Parathyroid adenoma (tissue), 2 donors: ENCODE data around the gene GSTA3.

Source experiments
- H2AFZ ChIP-seq: fragments of 300-600 bp; sonication (generic); one replicate; pipeline ENCODE4 v1.7.0; 2017; ENCODE audit warnings: antibody characterized with exemption, mild to moderate bottlenecking
- H3K27ac ChIP-seq: fragments of 300-600 bp; sonication (generic); one replicate; pipeline ENCODE4 v1.7.0; 2017
- H3K27me3 ChIP-seq: fragments of 300-600 bp; sonication (generic); one replicate; pipeline ENCODE4 v1.7.0; 2017; ENCODE audit warnings: low read length; ENCODE audit not compliant: control insufficient read depth, insufficient read depth
- H3K36me3 ChIP-seq: fragments of 300-600 bp; sonication (generic); one replicate; pipeline ENCODE4 v1.7.0; 2017; ENCODE audit warnings: low read length; ENCODE audit not compliant: control insufficient read depth, insufficient read depth
- H3K4me1 ChIP-seq: fragments of 300-600 bp; sonication (generic); one replicate; pipeline ENCODE4 v1.7.0; 2017; ENCODE audit warnings: control low read depth
- H3K4me2 ChIP-seq: fragments of 300-600 bp; sonication (generic); one replicate; pipeline ENCODE4 v1.7.0; 2017; ENCODE audit warnings: low read length
- H3K4me3 ChIP-seq: fragments of 300-600 bp; sonication (generic); one replicate; pipeline ENCODE4 v1.7.0; 2017; ENCODE audit warnings: low read depth, low read length
- H3K79me2 ChIP-seq: fragments of 300-600 bp; sonication (generic); one replicate; pipeline ENCODE4 v1.7.0; 2017; ENCODE audit warnings: control low read depth
- H3K9ac ChIP-seq: fragments of 300-600 bp; sonication (generic); one replicate; pipeline ENCODE4 v1.7.0; 2017; ENCODE audit warnings: mild to moderate bottlenecking
- H3K9me3 ChIP-seq: fragments of 300-600 bp; sonication (generic); one replicate; pipeline ENCODE4 v1.7.0; 2017; ENCODE audit warnings: low read length; ENCODE audit not compliant: control insufficient read depth
- CTCF ChIP-seq: fragments of 300-600 bp; sonication (generic); IDR thresholded peaks from one replicate; pipeline ENCODE4 v1.7.0; 2017; ENCODE audit warnings: antibody characterized with exemption, mild to moderate bottlenecking
- donor health status: primary hyperparathyroidism.

GSTA3 gene

GRCh38 chr6:52890018-52890417, 19.5 kb downstream of the GSTA3 start:
- H3K36me3 ChIP-seq: no peaks in the 10 kb centered on the region
- TF ChIP-seq CTCF: no peak
- H2AFZ ChIP-seq: no peak overlapping the region

GRCh38 chr6:52887910-52888524, 21.5 kb downstream of the GSTA3 start:
- Histone ChIP-seq H3K27me3 (no peaks in the 10 kb centered on the region), H3K27ac (no peak overlapping the region), H2AFZ (no peak overlapping the region), H3K36me3 (no peaks in the 10 kb centered on the region), H3K4me2 (no peak overlapping the region), H3K4me1 (peaks cover 11% of the 10 kb centered on the region), H3K9ac (no peak overlapping the region), H3K4me3 (no peak overlapping the region), H3K9me3 (no peaks in the 10 kb centered on the region), H3K79me2 (no peaks in the 10 kb centered on the region)
- TF ChIP-seq CTCF: no peak

More at GRCh38 chr6:52890018-52890417, 19.5 kb downstream of the GSTA3 start:
- Histone ChIP-seq H3K9ac (no peak overlapping the region), H3K79me2 (no peaks in the 10 kb centered on the region), H3K4me1 (peaks cover 12% of the 10 kb centered on the region), H3K9me3 (no peaks in the 10 kb centered on the region), H3K4me3 (no peak overlapping the region), H3K4me2 (no peak overlapping the region), H3K27me3 (no peaks in the 10 kb centered on the region), H3K27ac (no peak overlapping the region)

- no peaks in the 10 kb centered on the region for H3K9me3 ChIP-seq
- TF ChIP-seq CTCF: peak; percentile 87
- no peaks in the 10 kb centered on the region for H3K79me2 ChIP-seq
- H3K4me1 ChIP-seq: peaks cover 2% of the 10 kb centered on the region
- no peaks in the 10 kb centered on the region for H3K27me3 ChIP-seq
- H2AFZ ChIP-seq: peak overlapping the region; percentile 99
- H3K27ac ChIP-seq: peak overlapping the region; percentile 76
- no peak overlapping the region for H3K9ac ChIP-seq
- H3K4me3 ChIP-seq: peak overlapping the region; percentile 71
- H3K4me2 ChIP-seq: peak overlapping the region; percentile 83
- H3K36me3 ChIP-seq: no peaks in the 10 kb centered on the region
Measured at GRCh38 chr6:52881996-52882841, 27.3 kb downstream of the GSTA3 start.

GRCh38 chr6:52881662-52881995, 27.9 kb downstream of the GSTA3 start:
- no peak for TF ChIP-seq CTCF
- no peak overlapping the region for H3K27ac ChIP-seq
- H3K9ac ChIP-seq: no peak overlapping the region
- H3K36me3 ChIP-seq: no peaks in the 10 kb centered on the region
- H3K79me2 ChIP-seq: no peaks in the 10 kb centered on the region
- H3K4me2 ChIP-seq: peak overlapping the region; percentile 83
- H3K9me3 ChIP-seq: no peaks in the 10 kb centered on the region
- peak overlapping the region; percentile 71 for H3K4me3 ChIP-seq
- no peaks in the 10 kb centered on the region for H3K27me3 ChIP-seq
- peaks cover 7% of the 10 kb centered on the region for H3K4me1 ChIP-seq
- peak overlapping the region; percentile 99 for H2AFZ ChIP-seq
